Tibial nerve (tissue), 4 donors: ENCODE measurements around the gene RASA3. TPM values are rescaled to one million over a fixed set of nuclear protein-coding genes. Genes with fewer than 3 reads are reported as not detected.
A peak's percentile ranks its signal among the peaks of the same experiment; 100 is the strongest.

Experiments
- DNase-seq, 2 donors: peaks; one replicate each; pipeline ENCODE4 v3.0.0-alpha.2; 2019; ENCODE audit warnings: low spot score in 2 of 2
- H3K27ac ChIP-seq, 4 donors: fragments of 200-600 bp; sonication (generic) in 3 of 4; one replicate each; pipeline ENCODE4 v1.5.1; 2017 to 2019; ENCODE audit warnings: mild to moderate bottlenecking in 1 of 4
- H3K27me3 ChIP-seq, 2 donors: fragments of 200-600 bp; sonication (generic) in 1 of 2; one replicate each; pipeline versions ENCODE4 v1.5.1 to v1.6.0; 2017 to 2019
- H3K36me3 ChIP-seq, 3 donors: fragments of 200-600 bp; sonication (generic); one replicate each; pipeline ENCODE4 v1.5.1; 2018 to 2019
- H3K4me1 ChIP-seq, 4 donors: fragments of 200-600 bp; sonication (generic) in 3 of 4; one replicate each; pipeline ENCODE4 v1.5.1; 2017 to 2019
- H3K4me3 ChIP-seq, 4 donors: fragments of 200-600 bp; sonication (generic) in 3 of 4; one replicate each; pipeline ENCODE4 v1.5.1; 2017 to 2019; ENCODE audit warnings: mild to moderate bottlenecking in 1 of 4, moderate library complexity in 1 of 4
- H3K9me3 ChIP-seq, 4 donors: fragments of 200-600 bp; sonication (generic) in 3 of 4; one replicate each; pipeline ENCODE4 v1.5.1; 2017 to 2019
- EP300 ChIP-seq, 2 donors: sonication (generic); formaldehyde crosslinking; IDR thresholded peaks; one replicate each; pipeline ENCODE4 v1.6.1; 2017; ENCODE audit warnings: antibody characterized with exemption in 2 of 2, mild to moderate bottlenecking in 1 of 2
- POLR2A ChIP-seq, 2 donors: fragments of 450-650 bp; IDR thresholded peaks; one replicate each; pipeline ENCODE4 v1.6.1; 2017; ENCODE audit warnings: antibody characterized with exemption in 2 of 2, mild to moderate bottlenecking in 2 of 2, moderate library complexity in 2 of 2
- WGBS, 2 donors: methylation state at CpG; one replicate each; pipeline ENCODE4 v1.1.5; 2018; 5-methylcytosine and 5-hydroxymethylcytosine counted together
- total RNA-seq, 4 donors: library from RNA; depleted of rRNA; stranded (reverse); fragments of >200 nt; gene quantifications; one replicate each; pipeline ENCODE4 v1.1.0, GENCODE V29; 2016
- TF ChIP-seq, protein P1 (sequence below), 5 experiments: fragments of 200-600 bp in 3 of 5; fragments of 450-650 bp in 2 of 5; sonication (generic) in 3 of 5; IDR thresholded peaks; one replicate each; pipeline ENCODE4 v1.5.1; 2016 to 2019; ENCODE audit warnings: antibody characterized with exemption in 5 of 5, mild to moderate bottlenecking in 3 of 5, moderate library complexity in 2 of 5

The RASA3 gene
- total RNA-seq, 4 donors from 2014 or later, result 36.2 to 63.3 (median 46.3) TPM

DNA sequence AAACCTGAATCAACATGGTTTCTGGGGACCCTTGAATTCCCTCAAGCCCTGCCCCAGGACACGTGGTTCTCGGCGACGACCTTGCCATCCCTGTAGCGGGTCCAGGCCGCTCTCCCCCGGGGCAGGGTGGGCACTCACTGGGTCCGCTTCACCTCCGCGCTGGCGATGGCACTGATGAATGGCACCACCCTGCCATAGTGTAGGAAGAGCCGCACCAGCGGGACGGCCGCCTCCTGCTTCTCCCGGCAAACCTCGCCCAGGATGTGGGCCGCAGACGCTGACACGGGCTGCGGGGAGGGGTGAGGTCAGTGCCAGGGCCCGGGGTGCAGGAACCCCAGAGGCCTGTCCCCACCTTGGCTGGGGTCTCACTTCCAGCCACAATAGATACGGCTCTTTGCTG, 114.5 kb downstream of the RASA3 start:
- no peak for TF ChIP-seq EP300 (IDR thresholded peaks at IDR 0.05)
- TF ChIP-seq POLR2A (IDR thresholded peaks at IDR 0.05), result no peak
- TF ChIP-seq, protein P1, sequence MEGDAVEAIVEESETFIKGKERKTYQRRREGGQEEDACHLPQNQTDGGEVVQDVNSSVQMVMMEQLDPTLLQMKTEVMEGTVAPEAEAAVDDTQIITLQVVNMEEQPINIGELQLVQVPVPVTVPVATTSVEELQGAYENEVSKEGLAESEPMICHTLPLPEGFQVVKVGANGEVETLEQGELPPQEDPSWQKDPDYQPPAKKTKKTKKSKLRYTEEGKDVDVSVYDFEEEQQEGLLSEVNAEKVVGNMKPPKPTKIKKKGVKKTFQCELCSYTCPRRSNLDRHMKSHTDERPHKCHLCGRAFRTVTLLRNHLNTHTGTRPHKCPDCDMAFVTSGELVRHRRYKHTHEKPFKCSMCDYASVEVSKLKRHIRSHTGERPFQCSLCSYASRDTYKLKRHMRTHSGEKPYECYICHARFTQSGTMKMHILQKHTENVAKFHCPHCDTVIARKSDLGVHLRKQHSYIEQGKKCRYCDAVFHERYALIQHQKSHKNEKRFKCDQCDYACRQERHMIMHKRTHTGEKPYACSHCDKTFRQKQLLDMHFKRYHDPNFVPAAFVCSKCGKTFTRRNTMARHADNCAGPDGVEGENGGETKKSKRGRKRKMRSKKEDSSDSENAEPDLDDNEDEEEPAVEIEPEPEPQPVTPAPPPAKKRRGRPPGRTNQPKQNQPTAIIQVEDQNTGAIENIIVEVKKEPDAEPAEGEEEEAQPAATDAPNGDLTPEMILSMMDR (IDR thresholded peaks at IDR 0.05), result no peak
- Histone ChIP-seq H3K27ac (no peak overlapping the region), H3K27me3 (no peaks in the 10 kb centered on the region), H3K36me3 (peaks cover 9 to 90% (median 11%) of the 10 kb centered on the region in 3 donors), H3K4me3 (no peak overlapping the region), H3K9me3 (no peaks in the 10 kb centered on the region), H3K4me1 (peaks cover 0 to 11% (median 0%) of the 10 kb centered on the region in 4 donors)
- no peak for DNase-seq
- 94% methylated on average over 22 to 23 of the region's 23 CpGs for WGBS, 2 donors

DNA sequence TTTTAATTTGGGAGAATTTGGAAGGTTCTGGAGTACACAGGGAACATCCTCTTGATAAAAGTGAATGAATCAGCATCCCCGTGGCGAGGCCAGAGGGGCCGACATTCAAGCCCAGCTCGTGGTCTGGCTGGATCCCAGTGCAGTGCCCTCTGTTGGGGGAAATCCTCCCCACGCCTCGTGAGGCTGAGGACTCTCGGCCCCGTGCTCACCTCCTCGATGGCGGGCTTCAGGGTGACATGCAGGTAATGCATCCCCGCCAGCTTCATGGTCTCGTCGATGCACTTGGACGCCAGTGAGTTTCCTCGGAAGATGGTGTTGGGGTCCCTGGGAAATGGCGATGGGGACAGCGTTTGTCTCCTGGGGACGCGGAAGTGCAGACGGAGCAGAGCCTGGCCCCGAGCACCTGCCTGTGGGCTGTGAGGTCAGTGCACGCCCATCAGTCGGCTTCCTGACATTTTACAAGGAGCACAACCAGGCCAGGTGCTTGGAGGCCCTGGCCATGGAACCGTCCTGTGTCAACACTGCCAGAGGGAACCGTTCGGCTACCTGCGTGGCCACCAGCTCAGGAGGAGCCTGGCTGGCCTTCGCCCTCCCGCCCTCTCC, 115.3 kb downstream of the RASA3 start:
- 84 to 85% methylated on average over 29 of the region's 29 CpGs for WGBS, 2 donors
- TF ChIP-seq POLR2A (IDR thresholded peaks at IDR 0.05), result no peak
- TF ChIP-seq EP300 (IDR thresholded peaks at IDR 0.05), result no peak
- TF ChIP-seq, protein P1 (IDR thresholded peaks at IDR 0.05), result no peak
- Histone ChIP-seq H3K36me3 (peaks cover 9 to 88% (median 11%) of the 10 kb centered on the region in 3 donors), H3K4me1 (peaks cover 0 to 11% (median 0%) of the 10 kb centered on the region in 4 donors), H3K9me3 (no peaks in the 10 kb centered on the region), H3K4me3 (no peak overlapping the region), H3K27me3 (no peaks in the 10 kb centered on the region), H3K27ac (no peak overlapping the region)
- no peak for DNase-seq

DNA sequence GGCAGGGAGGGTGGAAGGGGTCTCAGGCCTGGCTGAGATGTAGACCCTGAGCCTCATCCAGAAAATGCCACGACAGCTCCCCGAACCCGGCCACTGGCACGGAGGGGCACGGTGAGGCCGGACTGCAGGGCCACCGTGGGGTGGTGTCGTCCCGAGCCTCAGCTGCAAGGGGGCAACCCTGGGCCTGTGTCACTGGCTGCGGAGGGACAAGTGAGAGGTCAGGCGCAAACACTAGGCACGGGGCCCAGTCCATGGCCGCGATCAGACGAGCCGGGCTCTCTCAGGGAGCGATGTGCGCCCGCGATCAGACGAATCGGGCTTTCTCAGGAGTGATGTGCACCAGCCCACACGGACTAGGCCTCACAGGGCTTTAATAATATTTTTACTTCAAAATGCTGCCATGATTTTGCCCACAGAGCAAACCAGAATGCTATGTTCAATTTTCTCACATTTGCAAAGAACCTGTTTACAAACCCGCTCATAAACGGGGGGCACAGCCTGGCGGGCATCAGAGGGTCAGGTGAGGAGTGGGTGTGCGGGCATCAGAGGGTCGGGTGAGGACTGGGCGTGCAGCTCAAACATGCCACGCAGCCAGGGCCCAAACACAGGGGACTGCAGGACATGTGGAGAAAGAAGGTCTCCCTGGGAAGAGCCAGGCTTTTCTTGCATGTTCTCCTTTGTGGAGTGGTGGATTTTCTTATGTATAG, 115.9 kb downstream of the RASA3 start:
- H3K27me3 ChIP-seq, result no peaks in the 10 kb centered on the region
- 80 to 88% methylated on average over 30 of the region's 30 CpGs for WGBS, 2 donors
- peaks cover 0 to 11% (median 0%) of the 10 kb centered on the region in 4 donors for H3K4me1 ChIP-seq
- peaks cover 9 to 88% (median 11%) of the 10 kb centered on the region in 3 donors for H3K36me3 ChIP-seq
- H3K27ac ChIP-seq, result peak overlapping the region in 2 of 4 donors; percentile 59 to 63
- no peak overlapping the region for H3K4me3 ChIP-seq
- TF ChIP-seq EP300 (IDR thresholded peaks at IDR 0.05) (no peak), POLR2A (IDR thresholded peaks at IDR 0.05) (no peak)
- TF ChIP-seq, protein P1 (IDR thresholded peaks at IDR 0.05), result no peak
- H3K9me3 ChIP-seq, result no peaks in the 10 kb centered on the region
- DNase-seq, result no peak

DNA sequence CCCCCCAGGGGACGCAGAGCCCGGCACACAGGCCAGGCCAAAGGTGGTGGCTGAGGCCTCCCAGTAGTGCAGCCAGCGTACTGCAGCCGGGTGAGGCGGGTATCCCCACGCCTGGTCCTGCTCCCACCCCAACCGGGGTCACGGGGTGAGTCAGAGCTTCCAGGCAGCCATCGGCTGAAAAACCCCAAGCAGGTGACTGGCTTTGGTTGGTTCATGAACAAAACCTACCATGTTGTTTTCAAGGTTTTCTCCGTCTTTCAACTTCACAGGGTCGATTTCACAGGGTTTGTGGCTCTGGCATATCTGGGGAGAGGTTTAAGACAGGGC, 116.5 kb downstream of the RASA3 start:
- H3K9me3 ChIP-seq, result no peaks in the 10 kb centered on the region
- WGBS, 2 donors, result 84 to 92% methylated on average over 8 to 11 of the region's 11 CpGs
- TF ChIP-seq, protein P1 (IDR thresholded peaks at IDR 0.05), result no peak
- TF ChIP-seq EP300 (IDR thresholded peaks at IDR 0.05) (no peak), POLR2A (IDR thresholded peaks at IDR 0.05) (no peak)
- no peaks in the 10 kb centered on the region for H3K27me3 ChIP-seq
- peaks cover 0 to 11% (median 0%) of the 10 kb centered on the region in 4 donors for H3K4me1 ChIP-seq
- H3K36me3 ChIP-seq, result peaks cover 9 to 88% (median 13%) of the 10 kb centered on the region in 3 donors
- no peak overlapping the region for H3K4me3 ChIP-seq
- no peak for DNase-seq
- H3K27ac ChIP-seq, result peak overlapping the region in 2 of 4 donors; percentile 59 to 63
